GM19463 (cell line): ENCODE measurements around the gene MKX.
"Not testable (repeated sequence)": the region's sequence is repeated elsewhere in the genome, so short reads cannot be mapped to it uniquely, and the experiment has no call there.

Experiments used
- ATAC-seq: cut with Tn5 transposase; IDR thresholded peaks from one replicate; pipeline ENCODE4 v1.9.1; 2021; ENCODE audit warnings: mild to moderate bottlenecking, moderate library complexity; ENCODE audit not compliant: unreplicated experiment

MKX gene

GRCh38 chr10:27696466-27696865, 49.2 kb downstream of the MKX start:
- ATAC-seq, result no peak

DNA sequence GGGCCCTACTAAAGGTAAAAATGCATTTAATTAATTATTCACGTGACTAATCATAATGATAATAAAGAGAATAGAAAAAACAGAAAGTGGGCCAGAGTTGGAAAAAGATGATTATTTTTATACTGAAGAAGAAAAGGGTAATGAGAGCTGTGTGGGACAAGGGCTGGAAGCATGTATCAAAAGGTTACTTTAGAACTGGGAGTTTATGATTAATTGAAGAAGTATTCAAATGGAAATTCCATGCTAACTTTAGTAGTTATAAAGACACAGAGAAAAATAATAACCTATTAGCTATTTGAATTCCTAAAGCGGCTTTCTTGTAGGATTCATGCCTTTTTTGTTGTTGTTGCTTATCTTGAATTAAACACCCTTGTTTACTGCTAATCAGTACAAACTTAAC, 49.9 kb downstream of the MKX start:
- no peak for ATAC-seq

- no peak for ATAC-seq
These were observed 50.5 kb downstream of the MKX start for GRCh38 chr10:27695088-27695487.

GRCh38 chr10:27692663-27693062, 53.0 kb downstream of the MKX start:
- ATAC-seq, result no peak

GRCh38 chr10:27688991-27689390, 56.6 kb downstream of the MKX start:
- ATAC-seq, result no peak

GRCh38 chr10:27688276-27688675, 57.3 kb downstream of the MKX start:
- ATAC-seq, result no peak

- no peak for ATAC-seq
These were observed 57.9 kb downstream of the MKX start for GRCh38 chr10:27687743-27688142.

DNA sequence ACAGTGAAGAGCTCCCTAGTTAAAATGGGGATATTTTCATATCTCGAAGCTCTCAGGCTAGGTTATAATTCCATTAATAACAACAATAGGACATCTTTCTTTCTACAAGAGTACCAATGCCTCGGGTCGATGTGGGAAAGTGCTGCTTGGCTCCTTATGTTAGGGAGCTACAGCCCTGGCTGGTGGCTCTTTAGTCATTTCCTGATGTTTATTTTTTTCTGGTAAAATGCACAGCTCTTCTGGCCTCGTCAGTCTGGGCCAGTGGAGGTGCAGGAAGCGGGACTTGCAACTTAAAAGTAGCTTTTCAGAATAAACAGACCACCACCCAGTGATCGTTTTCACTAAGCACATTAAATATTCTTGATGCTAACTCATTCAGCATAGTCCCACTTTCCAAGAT, 58.3 kb downstream of the MKX start:
- ATAC-seq, result no peak

GRCh38 chr10:27685681-27686080, 59.9 kb downstream of the MKX start:
- ATAC-seq, result no peak

DNA sequence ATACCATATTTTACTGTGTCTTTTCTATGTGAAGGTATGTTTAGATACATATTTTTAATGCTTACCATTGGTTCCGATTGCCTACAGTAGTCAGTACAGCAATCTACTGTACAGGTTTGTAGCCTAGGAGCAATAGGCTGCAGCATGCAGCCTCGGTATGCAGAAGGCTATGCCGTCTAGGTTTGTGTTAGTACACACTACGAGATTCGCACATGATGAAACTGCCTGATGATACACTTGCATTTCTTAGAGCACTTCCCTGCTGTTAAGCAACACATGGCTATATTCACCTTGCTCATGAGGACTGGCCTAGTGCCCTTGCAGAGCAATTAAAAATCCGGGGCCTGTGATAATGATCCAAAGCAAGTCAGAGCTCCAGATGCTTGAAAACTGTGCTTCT, 62.4 kb downstream of the MKX start:
- ATAC-seq, result no peak

DNA sequence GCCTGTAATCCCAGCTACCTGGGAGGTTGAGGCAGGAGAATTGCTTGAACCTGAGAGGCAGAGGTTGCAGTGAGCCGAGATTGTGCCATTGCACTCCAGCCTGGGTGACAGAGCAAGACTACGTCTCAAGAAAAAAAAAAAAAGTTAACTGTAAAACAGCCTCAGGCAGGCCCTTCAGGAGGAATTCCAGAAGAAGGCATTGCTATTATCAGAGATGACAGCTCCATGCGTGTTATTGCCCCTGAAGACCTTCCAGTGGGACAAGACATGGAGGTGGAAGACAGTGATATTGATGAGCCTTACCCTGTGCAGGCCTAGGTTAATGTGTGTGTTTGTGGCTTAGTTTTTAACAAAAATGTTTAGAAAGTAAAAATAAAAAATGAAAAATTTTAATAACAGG, 63.8 kb downstream of the MKX start:
- ATAC-seq, result not testable (repeated sequence)

DNA sequence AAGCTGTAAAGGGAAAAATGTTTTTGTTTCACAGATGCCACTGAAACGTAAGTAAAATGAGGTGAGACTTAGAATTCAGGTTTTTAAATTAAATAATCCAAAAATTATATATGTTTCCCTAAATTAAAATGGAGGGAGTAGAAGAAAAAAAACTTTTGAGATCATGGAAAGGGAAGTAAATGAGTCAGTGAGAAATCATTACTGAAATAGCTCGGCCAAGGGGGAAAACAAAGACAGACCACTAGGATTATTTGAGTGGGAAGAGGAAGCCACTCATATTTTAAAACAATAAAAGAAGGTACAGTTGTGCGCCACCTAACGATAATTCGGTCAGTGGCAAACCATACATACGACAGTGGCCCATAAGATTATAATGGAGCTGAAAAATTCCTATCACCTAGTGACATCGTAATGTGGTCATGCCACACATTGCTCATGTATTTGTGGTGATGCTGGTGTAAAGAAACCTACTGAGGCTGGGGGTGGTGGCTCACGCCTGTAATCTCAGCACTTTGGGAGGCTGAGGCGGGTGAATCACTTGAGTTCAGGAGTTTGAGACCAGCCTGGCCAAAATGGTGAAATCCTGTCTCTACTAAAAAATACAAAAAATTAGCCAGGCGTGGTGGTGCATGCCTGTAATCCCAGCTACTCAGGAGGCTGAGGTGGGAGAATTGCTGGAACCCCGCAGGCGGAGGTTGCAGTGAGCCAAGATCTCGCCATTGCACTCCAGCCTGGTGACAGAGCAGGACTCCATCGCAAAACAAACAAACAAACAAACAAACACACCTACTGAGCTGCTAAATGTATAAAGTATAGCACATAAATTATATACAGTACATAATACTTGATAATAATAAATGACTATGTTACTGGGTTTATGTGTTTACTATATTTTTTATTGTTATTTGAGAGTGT, 64.7 kb downstream of the MKX start:
- ATAC-seq, result no peak

- ATAC-seq, result no peak
These were observed 65.5 kb downstream of the MKX start for GRCh38 chr10:27680006-27680557.

DNA sequence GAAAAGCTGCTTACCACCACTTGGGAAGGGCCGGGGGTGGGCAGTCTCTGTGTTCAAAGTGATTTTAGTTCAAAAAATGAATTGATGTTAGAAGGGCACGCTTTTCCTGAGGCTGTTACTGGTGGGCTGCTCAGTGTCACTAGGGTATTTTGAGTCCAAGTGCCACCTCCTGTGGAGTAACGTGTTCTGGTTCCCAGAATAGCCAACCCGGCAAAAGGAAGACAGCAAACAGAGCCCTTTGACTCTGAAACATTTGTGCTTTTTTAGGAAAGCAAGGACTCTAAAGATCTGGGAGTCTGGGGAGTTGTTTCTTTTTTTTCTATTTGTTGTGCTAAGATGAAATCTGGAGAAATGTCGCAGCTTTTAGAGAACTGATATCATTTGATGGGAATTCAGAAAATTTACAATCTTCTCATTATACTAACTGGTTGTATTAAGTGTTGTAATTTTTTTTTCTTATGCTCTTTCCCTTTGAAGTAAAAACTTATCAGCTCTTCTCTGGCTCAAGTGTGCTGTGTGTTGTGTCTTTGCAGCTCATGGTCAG, 66.2 kb downstream of the MKX start:
- no peak for ATAC-seq

GRCh38 chr10:27678166-27678565, 67.5 kb downstream of the MKX start:
- no peak for ATAC-seq

DNA sequence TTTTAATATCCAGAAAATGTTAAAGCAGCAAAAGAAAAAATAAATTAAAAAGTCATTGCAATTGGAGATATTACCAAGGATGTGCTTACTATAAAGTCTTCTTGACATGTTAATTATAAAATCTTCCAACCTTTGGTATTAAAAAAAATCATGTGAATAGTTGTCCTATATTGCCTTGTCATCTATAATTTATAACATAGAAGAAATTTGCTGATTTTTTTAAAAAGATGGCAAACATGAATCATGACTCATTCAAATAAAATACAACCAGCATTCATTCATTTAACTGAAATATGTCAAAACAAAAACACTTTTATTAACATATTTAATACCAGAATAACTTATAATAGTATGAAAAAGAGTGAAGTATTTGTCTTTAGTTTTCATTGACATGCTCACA, 72.6 kb downstream of the MKX start:
- ATAC-seq, result no peak

- ATAC-seq, result no peak
These were observed 73.8 kb downstream of the MKX start for GRCh38 chr10:27671821-27672220.

GRCh38 chr10:27664461-27664860, 81.2 kb downstream of the MKX start:
- ATAC-seq, result no peak

GRCh38 chr10:27663621-27664020, 82.0 kb downstream of the MKX start:
- no peak for ATAC-seq

GRCh38 chr10:27661514-27662286, 83.9 kb downstream of the MKX start:
- no peak for ATAC-seq

DNA sequence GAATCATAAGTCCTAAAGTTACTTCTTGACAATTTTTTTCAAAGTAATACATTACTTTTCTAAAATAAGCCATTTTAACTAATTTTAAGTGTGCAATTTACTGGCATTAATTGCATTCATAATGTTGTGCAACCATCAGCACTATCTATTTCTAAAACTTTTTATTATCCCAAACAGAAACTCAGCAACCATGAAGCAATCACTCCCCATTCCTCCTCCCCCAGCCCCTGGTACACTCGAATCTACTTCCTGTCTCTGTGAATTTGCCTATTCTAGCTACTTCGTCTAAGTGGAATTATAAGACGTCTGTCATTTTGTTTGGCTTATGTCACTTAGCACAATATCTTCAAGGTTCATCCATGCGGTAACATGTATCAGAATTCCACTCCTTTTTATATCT, 84.9 kb downstream of the MKX start:
- ATAC-seq, result no peak

DNA sequence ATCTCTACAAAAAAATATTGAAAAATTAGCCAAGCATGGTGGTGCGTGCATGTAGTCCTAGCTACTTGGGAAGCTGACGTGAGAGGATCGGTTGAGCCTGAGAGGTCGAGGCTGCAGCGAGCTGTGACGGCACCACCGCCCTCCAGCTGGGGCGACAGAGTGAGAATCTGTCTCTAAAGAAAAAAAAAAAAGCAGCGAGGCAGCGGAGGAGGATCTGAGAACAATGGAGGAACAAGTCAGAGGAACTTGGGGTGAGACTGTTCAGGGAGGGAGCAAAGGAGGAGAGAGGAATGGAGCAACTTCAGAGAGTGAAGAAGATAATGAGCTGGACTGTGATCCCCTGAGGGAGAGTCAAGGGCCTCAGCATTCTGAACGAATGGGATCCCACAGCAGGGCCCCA, 85.4 kb downstream of the MKX start:
- no peak for ATAC-seq
